Hepatocyte (in vitro differentiated cells): ENCODE measurements around the gene GIN1. TPM values are rescaled to one million over a fixed set of nuclear protein-coding genes. Genes with fewer than 3 reads are reported as not detected.

Experiments used
- DNase-seq: peaks from one replicate; pipeline ENCODE4 v3.0.0-alpha.2; 2016; ENCODE audit warnings: low spot score
- H2AFZ ChIP-seq: fragments of 200-600 bp; sonication (generic); 2 replicates; pipeline ENCODE4 v1.6.0; 2016; ENCODE audit warnings: antibody characterized with exemption, mild to moderate bottlenecking
- H3K27ac ChIP-seq: fragments of 200-600 bp; sonication (generic); 2 replicates; pipeline ENCODE4 v1.5.1; 2016; ENCODE audit warnings: mild to moderate bottlenecking
- H3K27me3 ChIP-seq: fragments of 200-600 bp; sonication (generic); 2 replicates; pipeline ENCODE4 v1.6.1; 2016
- H3K36me3 ChIP-seq: fragments of 200-600 bp; sonication (generic); replicated peaks from 2 replicates; pipeline ENCODE4 v1.5.1; 2016; ENCODE audit warnings: low read depth; ENCODE audit not compliant: insufficient read depth
- H3K4me1 ChIP-seq: fragments of 200-600 bp; sonication (generic); 2 replicates; pipeline ENCODE4 v1.5.1; 2016; ENCODE audit warnings: mild to moderate bottlenecking, moderate library complexity; ENCODE audit not compliant: insufficient read depth
- H3K4me2 ChIP-seq: fragments of 200-600 bp; sonication (generic); 2 replicates; pipeline ENCODE4 v1.6.0; 2016
- H3K4me3 ChIP-seq: fragments of 200-600 bp; sonication (generic); 2 replicates; pipeline ENCODE4 v1.5.1; 2016; ENCODE audit warnings: mild to moderate bottlenecking
- H3K79me2 ChIP-seq: fragments of 200-600 bp; sonication (generic); 2 replicates; pipeline ENCODE4 v1.6.0; 2017; ENCODE audit warnings: mild to moderate bottlenecking
- H3K9me2 ChIP-seq: fragments of 200-600 bp; sonication (generic); replicated peaks from 2 replicates; pipeline ENCODE4 v1.6.0; 2017; ENCODE audit warnings: mild to moderate bottlenecking; ENCODE audit not compliant: insufficient read depth
- H3K9me3 ChIP-seq: fragments of 200-600 bp; sonication (generic); 2 replicates; pipeline ENCODE4 v1.5.1; 2016; ENCODE audit warnings: low read depth, mild to moderate bottlenecking
- H4K20me1 ChIP-seq: fragments of 200-600 bp; sonication (generic); 2 replicates; pipeline ENCODE4 v1.6.0; 2016; ENCODE audit warnings: mild to moderate bottlenecking; ENCODE audit not compliant: insufficient read depth, poor library complexity, severe bottlenecking
- EZH2 ChIP-seq: fragments of 200-600 bp; sonication (generic); IDR thresholded peaks from 2 replicates; pipeline ENCODE4 v1.6.1; 2016; ENCODE audit warnings: antibody characterized with exemption, mild to moderate bottlenecking, borderline replicate concordance
- EZH2phosphoT487 ChIP-seq: fragments of 200-600 bp; sonication (generic); IDR thresholded peaks from one replicate; pipeline ENCODE4 v1.6.1; 2018; ENCODE audit warnings: antibody characterized with exemption, mild to moderate bottlenecking, low read depth, moderate library complexity; ENCODE audit not compliant: unreplicated experiment, severe bottlenecking
- WGBS: methylation state at CpG from one replicate; pipeline ENCODE4 v1.1.6; 2016; ENCODE audit warnings: low lambda C conversion rate; ENCODE audit errors: missing lambda C conversion rate; 5-methylcytosine and 5-hydroxymethylcytosine counted together
- polyA plus RNA-seq: library from polyadenylated mRNA; unstranded; fragments of >200 nt; fragmentation: Nextera tagmentation; extraction: Ambion mirVana; gene quantifications from 2 replicates; pipeline ENCODE4 v1.2.1, GENCODE V29; 2016
- total RNA-seq: library from RNA; depleted of rRNA; stranded (reverse); fragments of >200 nt; gene quantifications from 2 replicates; pipeline ENCODE4 v1.2.3, GENCODE V29; 2014
- TF ChIP-seq, protein P1 (sequence below): fragments of 200-600 bp; sonication (generic); IDR thresholded peaks from 2 replicates; pipeline ENCODE4 v1.5.1; 2016; ENCODE audit warnings: antibody characterized with exemption, mild to moderate bottlenecking; ENCODE audit not compliant: poor library complexity

Gene GIN1
- total and polyA plus RNA-seq, 2 experiments from 2014 or later: 5.5 to 7.4 TPM

DNA sequence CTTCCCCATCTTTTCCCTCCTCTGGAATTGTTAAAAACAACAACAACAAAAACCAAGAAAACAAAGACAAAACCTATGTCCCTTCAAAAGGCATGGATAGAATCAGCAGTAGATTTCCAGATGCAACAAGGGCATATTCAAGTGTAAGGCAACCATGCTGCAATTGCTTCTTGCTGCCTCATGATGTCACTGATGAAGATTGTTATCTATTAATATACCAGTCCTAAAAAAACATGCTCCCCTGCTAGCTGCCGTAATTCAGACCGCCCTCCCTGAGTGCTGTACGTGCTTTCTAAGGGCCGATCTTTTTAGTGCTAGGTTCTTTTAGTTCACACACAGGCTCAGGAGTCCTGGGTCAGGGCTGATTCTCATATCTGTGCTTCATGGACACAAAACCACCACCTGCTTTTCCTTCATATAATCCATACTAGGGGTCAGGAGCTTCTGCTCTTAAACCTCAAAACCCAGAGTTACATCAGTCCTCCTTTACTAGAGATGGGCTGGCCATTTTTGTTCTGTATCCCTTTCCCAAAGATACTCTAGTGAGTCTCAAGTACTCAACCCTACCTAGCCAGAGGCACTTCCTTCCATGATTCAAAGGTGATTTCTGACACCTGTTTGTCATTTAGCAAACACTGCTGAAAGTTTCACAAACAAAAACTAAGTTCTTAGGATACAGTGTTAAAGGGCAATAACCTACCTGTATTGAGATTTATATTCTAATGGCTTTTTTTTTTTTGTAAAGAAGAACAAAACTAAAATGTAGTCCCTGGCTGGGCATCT lies 82.1 kb downstream of the GIN1 start:
- Histone ChIP-seq H3K4me1 (no peaks in the 10 kb centered on the region), H2AFZ (no peak overlapping the region), H3K9me2 (no peaks in the 10 kb centered on the region), H4K20me1 (no peaks in the 10 kb centered on the region), H3K4me2 (no peak overlapping the region), H3K27me3 (no peaks in the 10 kb centered on the region), H3K36me3 (no peaks in the 10 kb centered on the region), H3K79me2 (no peaks in the 10 kb centered on the region), H3K4me3 (no peak overlapping the region), H3K27ac (no peak overlapping the region), H3K9me3 (no peaks in the 10 kb centered on the region)
- TF ChIP-seq EZH2 (no peak), EZH2phosphoT487 (no peak)
- TF ChIP-seq, protein P1, sequence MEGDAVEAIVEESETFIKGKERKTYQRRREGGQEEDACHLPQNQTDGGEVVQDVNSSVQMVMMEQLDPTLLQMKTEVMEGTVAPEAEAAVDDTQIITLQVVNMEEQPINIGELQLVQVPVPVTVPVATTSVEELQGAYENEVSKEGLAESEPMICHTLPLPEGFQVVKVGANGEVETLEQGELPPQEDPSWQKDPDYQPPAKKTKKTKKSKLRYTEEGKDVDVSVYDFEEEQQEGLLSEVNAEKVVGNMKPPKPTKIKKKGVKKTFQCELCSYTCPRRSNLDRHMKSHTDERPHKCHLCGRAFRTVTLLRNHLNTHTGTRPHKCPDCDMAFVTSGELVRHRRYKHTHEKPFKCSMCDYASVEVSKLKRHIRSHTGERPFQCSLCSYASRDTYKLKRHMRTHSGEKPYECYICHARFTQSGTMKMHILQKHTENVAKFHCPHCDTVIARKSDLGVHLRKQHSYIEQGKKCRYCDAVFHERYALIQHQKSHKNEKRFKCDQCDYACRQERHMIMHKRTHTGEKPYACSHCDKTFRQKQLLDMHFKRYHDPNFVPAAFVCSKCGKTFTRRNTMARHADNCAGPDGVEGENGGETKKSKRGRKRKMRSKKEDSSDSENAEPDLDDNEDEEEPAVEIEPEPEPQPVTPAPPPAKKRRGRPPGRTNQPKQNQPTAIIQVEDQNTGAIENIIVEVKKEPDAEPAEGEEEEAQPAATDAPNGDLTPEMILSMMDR: no peak
- WGBS: 97% methylated on average over 4 of the region's 4 CpGs
- no peak for DNase-seq

DNA sequence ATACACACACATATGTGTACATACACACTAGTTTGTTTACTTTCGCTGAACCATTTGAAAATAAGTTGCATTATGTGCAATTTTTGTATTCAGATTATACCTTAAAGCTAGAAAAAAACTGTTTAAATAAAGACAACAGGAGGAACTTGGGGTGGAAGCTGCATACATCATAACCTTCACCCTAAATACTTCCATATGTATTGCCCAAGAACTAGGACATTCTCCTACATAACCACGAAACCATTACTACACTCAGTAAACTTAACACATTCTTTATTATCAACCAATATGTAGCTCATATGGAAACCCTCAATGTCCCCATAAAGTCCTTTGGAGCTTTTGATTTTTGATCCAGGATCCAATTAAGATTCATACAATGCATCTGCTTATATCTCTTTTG lies 83.3 kb downstream of the GIN1 start:
- DNase-seq: no peak
- no peaks in the 10 kb centered on the region for H3K9me2 ChIP-seq
- H3K4me3 ChIP-seq: no peak overlapping the region
- no peaks in the 10 kb centered on the region for H4K20me1 ChIP-seq
- no peaks in the 10 kb centered on the region for H3K4me1 ChIP-seq
- no peaks in the 10 kb centered on the region for H3K36me3 ChIP-seq
- TF ChIP-seq EZH2: no peak
- H3K27me3 ChIP-seq: no peaks in the 10 kb centered on the region
- no peak overlapping the region for H3K4me2 ChIP-seq
- H3K27ac ChIP-seq: no peak overlapping the region
- H3K9me3 ChIP-seq: no peaks in the 10 kb centered on the region
- H3K79me2 ChIP-seq: no peaks in the 10 kb centered on the region
- WGBS: 85% methylated on average over 2 of the region's 2 CpGs
- H2AFZ ChIP-seq: no peak overlapping the region

Other genes starting within 250 kb of the GIN1 start
- gene PPIP5K2, start 163 bp upstream of the GIN1 start, total RNA-seq: 75.0 and 78.0 TPM in 2 replicates
- 31.3 and 31.4 TPM in 2 replicates for gene PPIP5K2, start 163 bp upstream of the GIN1 start, polyA plus RNA-seq
- 25.5 and 26.4 TPM in 2 replicates for gene MACIR, start 138.6 kb upstream of the GIN1 start, total RNA-seq
- gene MACIR, start 138.6 kb upstream of the GIN1 start, polyA plus RNA-seq: 16.0 and 16.5 TPM in 2 replicates